Stimulated activated CD8-positive, alpha-beta memory T cell treated with anti-CD3 and anti-CD28 coated beads, Interleukin-2, amount 100 ng/mL, for 48 hours (primary cell): ENCODE results near the gene ARL15.

Experiments used
- DNase-seq, 2 donors: peaks; one replicate each; pipeline ENCODE4 v3.0.0-alpha.2; 2020; ENCODE audit warnings: low read depth in 2 of 2

ARL15 gene

GRCh38 chr5:54211912-54212311, 98.5 kb downstream of the ARL15 start:
- DNase-seq = no peak

GRCh38 chr5:54207566-54207965, 102.8 kb downstream of the ARL15 start:
- no peak for DNase-seq

- DNase-seq = no peak
These were observed 103.7 kb downstream of the ARL15 start for GRCh38 chr5:54206580-54207229.

GRCh38 chr5:54205918-54206317, 104.5 kb downstream of the ARL15 start:
- no peak for DNase-seq

- no peak for DNase-seq
These were observed 104.9 kb downstream of the ARL15 start for GRCh38 chr5:54205453-54205852.

- no peak for DNase-seq
These were observed 113.4 kb downstream of the ARL15 start for GRCh38 chr5:54197018-54197417.

GRCh38 chr5:54195701-54196100, 114.7 kb downstream of the ARL15 start:
- DNase-seq = no peak

GRCh38 chr5:54194318-54194717, 116.1 kb downstream of the ARL15 start:
- no peak for DNase-seq

GRCh38 chr5:54187694-54188093, 122.7 kb downstream of the ARL15 start:
- DNase-seq = no peak

GRCh38 chr5:54186912-54187445, 123.4 kb downstream of the ARL15 start:
- DNase-seq = no peak

- DNase-seq = no peak
These were observed 124.3 kb downstream of the ARL15 start for GRCh38 chr5:54186108-54186507.

GRCh38 chr5:54184806-54185205, 125.6 kb downstream of the ARL15 start:
- no peak for DNase-seq

- DNase-seq = no peak
These were observed 129.7 kb downstream of the ARL15 start for GRCh38 chr5:54180630-54181031.

GRCh38 chr5:54178991-54179390, 131.4 kb downstream of the ARL15 start:
- DNase-seq = no peak

- DNase-seq = no peak
These were observed 132.2 kb downstream of the ARL15 start for GRCh38 chr5:54178207-54178606.

- DNase-seq = no peak
These were observed 133.3 kb downstream of the ARL15 start for GRCh38 chr5:54177058-54177457.

- no peak for DNase-seq
These were observed 134.1 kb downstream of the ARL15 start for GRCh38 chr5:54176066-54176830.

GRCh38 chr5:54173251-54173650, 137.1 kb downstream of the ARL15 start:
- no peak for DNase-seq

- DNase-seq = no peak
These were observed 138.6 kb downstream of the ARL15 start for GRCh38 chr5:54171645-54172384.

GRCh38 chr5:54165687-54166086, 144.7 kb downstream of the ARL15 start:
- no peak for DNase-seq

GRCh38 chr5:54162184-54162583, 148.2 kb downstream of the ARL15 start:
- no peak for DNase-seq

GRCh38 chr5:54160329-54160728, 150.0 kb downstream of the ARL15 start:
- no peak for DNase-seq

GRCh38 chr5:54159893-54160195, 150.5 kb downstream of the ARL15 start:
- DNase-seq = no peak
